Heart left ventricle (tissue), 13 donors: ENCODE results near the gene RMND5B.

ENCODE experiments used
- CTCF ChIP-seq, 12 donors: fragments of 200-600 bp; sonication (generic) in 4 of 12; IDR thresholded peaks; one replicate each; pipeline versions ENCODE4 v1.5.0 to v1.8.0; 2018 to 2022; ENCODE audit warnings: antibody characterized with exemption in 12 of 12, mild to moderate bottlenecking in 5 of 12
- POLR2A ChIP-seq, 2 donors: fragments of 450-650 bp; IDR thresholded peaks; one replicate each; pipeline ENCODE4 v1.6.1; 2017; ENCODE audit warnings: antibody characterized with exemption in 2 of 2, mild to moderate bottlenecking in 2 of 2, moderate library complexity in 2 of 2
- donor health status: ischemic (EF 13 %, LVEDD 7.1; RV severe dilation, severe dysfunction).
- donor health status: DM: no; HTN: yes; CAD: no.
- donor health status: DM: no; HTN: no; CAD: no.
- donor health status: ischemic (EF 25% LVEDD 6.9; RV normal size, moderate dysfunction).
- donor health status: ischemic (EF 25% LVEDD 5.7; RV mildly dilated, moderate dysfunction).
- donor health status: ischemic (EF 35%, LVEDD 5.7; RV mildly dilated, moderate dysfunction).
- donor health status: nonischemic (EF 11% LVEDD 7.7; RV severe dilation, severe dysfunction).
- donor health status: DM: yes; HTN: yes; CAD: no.
- donor health status: PGD.
- donor health status: ischemic (EF 29% LVEDD 5.4; RV normal size, mild dysfunction).
- donor health status: nonischemic (EF 23%, LVEDD 6.1; RV moderate dilation, normal function).

- no peak for TF ChIP-seq POLR2A (IDR thresholded peaks at IDR 0.05)
- no peak for TF ChIP-seq CTCF (IDR thresholded peaks at IDR 0.05)
Measured at GRCh38 chr5:178112545-178112944, 18.3 kb upstream of the RMND5B start.
